COLO668 (cell line): ENCODE results near the gene SEBOX.
A peak's percentile ranks its signal among the peaks of the same experiment; 100 is the strongest.

Experiments
- DNase-seq: peaks from one replicate; lab custom pipeline; 2025; ENCODE audit not compliant: unreplicated experiment; lab: John Stamatoyannopoulos, UW

The SEBOX gene

GRCh38 chr17:28394337-28395116, 29.5 kb upstream of the SEBOX start:
- DNase-seq, result no peak

DNA sequence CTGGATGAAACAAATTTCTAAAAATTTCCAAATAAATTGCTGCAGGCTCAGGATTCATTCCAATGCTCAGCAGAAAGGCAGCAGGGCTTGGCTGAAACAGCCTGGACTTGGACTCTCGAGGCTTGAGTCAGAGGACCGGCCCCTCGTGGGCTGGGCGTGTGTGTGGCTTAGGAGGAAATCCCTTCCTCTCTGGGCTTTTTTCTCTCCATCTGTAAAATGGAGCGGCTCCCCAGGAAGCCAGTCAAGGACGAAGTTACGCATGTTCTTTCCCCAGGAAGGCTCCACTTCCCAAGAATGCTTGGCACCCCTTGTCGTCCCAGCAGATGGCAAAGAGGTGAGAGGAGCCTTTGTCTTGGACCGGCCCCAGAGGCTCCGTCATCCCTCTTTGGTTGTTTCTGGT, 27.5 kb upstream of the SEBOX start:
- no peak for DNase-seq

DNA sequence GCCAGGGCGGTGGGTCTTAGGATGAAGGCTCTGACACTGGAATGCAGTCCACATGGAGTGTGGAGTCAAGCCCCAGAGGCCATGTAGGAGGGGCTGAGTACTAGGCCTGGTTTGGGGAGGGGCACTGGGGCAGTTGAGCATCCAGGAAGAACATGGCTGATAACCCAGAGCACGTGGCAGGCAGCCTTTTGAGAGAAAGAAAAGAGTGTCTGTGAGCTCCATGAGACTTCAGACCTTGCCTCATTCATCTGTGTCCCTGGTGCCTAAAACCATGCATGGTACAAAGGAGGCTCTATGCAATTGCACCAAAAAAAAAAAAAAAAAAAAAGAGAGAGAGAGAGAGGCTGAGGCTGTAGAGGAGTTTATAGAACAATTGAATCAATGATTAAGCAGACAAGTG, 26.4 kb upstream of the SEBOX start:
- no peak for DNase-seq

GRCh38 chr17:28390984-28391383, 26.0 kb upstream of the SEBOX start:
- no peak for DNase-seq

DNA sequence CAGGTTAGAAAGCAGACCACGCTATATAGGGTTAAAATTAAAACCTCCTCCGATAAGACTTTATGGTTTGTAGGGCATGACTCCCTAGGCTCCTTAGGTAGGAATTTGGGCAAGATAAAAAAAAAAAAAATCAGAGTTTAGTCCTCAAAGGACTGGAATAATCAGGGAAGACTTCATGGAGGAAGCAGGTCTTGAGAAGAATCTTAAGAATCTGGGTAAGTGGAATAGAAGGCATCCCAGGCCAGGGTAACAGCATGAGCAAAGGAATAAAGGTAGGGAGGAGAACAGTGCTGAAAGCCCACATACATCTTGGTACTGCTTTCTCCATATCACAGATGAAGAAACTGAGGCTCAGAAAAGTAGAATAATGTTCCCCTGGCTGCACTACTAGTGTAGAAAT, 25.6 kb upstream of the SEBOX start:
- no peak for DNase-seq

GRCh38 chr17:28390141-28390540, 25.1 kb upstream of the SEBOX start:
- no peak for DNase-seq

- no peak for DNase-seq
Observed at GRCh38 chr17:28388106-28388505, 23.1 kb upstream of the SEBOX start.

GRCh38 chr17:28386391-28386790, 21.4 kb upstream of the SEBOX start:
- no peak for DNase-seq

- peak; percentile 39 for DNase-seq
Observed at GRCh38 chr17:28385406-28385805, 20.4 kb upstream of the SEBOX start.

- DNase-seq, result peak; percentile 44
Observed at GRCh38 chr17:28385037-28385400, 20.0 kb upstream of the SEBOX start.

DNA sequence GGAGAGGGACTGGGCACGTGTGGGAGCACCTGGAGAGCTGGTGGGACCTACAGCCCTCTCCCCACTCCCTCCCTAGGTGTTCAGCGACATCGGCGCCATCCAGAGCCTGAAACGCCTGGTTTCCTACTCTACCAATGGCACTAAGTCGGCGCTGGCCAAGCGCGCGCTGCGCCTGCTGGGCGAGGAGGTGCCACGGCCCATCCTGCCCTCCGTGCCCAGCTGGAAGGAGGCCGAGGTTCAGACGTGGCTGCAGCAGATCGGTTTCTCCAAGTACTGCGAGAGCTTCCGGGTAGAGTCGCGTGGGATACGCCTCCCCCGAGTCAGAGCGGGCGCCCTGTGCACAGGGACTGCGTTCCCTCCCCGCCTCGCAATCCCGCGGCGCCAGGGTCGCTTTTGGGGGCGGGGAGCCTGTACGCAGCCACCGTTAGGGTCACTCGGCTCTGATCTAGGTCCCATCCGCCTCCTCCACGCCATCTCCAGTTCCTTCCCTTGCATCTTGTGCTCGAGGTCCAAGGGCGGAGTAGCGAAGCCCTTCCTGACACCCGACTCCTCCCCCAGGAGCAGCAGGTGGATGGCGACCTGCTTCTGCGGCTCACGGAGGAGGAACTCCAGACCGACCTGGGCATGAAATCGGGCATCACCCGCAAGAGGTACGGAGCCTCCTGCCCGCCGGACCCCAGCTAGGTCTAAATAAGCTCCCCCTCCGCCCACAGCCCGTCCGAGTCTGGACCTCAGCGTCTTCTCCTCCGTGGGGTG, 19.5 kb upstream of the SEBOX start:
- peak; percentile 73 for DNase-seq

GRCh38 chr17:28381141-28381825, 16.3 kb upstream of the SEBOX start:
- DNase-seq, result peak; percentile 2

DNA sequence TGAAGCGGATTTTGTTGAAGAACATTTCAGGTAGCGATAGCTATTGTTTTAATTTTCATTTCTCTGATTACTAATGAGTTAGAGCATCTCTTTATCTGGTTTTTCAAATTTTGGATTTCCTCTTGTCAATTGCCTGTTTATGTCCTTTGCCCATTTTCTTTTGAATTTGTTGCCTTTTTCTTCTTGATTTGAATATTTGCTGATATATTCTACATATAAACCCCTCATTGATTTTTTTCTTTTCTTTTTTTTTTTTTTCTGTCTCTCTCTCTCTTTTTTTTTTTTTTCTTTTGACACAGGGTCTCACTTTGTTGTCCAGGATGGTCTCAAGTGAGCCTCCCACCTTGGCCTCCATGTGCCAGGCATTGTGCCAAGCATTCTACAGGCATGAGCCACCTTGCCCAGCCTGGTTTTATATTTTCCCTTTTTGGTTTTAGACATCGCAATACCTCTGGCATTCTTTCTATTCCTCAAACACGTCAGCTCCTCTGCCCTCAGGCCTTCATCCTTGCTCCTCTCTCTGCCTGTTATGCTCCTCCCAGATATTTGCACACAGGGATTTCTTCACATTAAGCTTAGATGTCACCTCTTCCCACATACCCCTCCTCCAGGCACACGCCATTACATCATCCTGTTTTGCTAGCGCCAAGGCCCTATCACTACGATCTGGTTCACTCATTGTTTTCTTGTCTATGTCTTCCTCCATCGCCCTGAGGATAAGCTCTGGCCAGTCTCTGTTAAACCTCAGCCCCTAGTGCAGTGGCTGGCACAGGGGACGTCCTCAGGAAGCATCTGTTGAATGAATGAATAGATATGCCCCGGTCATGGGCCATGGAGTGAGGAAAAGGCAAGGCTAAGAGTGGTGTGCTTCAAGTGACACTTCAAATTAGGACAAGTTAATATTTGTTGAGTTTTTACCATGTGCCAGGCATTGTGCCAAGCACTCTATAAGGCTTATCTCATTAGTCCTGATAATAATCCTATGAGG, 15.1 kb upstream of the SEBOX start:
- no peak for DNase-seq

GRCh38 chr17:28372945-28373274, 7.9 kb upstream of the SEBOX start:
- DNase-seq, result no peak

DNA sequence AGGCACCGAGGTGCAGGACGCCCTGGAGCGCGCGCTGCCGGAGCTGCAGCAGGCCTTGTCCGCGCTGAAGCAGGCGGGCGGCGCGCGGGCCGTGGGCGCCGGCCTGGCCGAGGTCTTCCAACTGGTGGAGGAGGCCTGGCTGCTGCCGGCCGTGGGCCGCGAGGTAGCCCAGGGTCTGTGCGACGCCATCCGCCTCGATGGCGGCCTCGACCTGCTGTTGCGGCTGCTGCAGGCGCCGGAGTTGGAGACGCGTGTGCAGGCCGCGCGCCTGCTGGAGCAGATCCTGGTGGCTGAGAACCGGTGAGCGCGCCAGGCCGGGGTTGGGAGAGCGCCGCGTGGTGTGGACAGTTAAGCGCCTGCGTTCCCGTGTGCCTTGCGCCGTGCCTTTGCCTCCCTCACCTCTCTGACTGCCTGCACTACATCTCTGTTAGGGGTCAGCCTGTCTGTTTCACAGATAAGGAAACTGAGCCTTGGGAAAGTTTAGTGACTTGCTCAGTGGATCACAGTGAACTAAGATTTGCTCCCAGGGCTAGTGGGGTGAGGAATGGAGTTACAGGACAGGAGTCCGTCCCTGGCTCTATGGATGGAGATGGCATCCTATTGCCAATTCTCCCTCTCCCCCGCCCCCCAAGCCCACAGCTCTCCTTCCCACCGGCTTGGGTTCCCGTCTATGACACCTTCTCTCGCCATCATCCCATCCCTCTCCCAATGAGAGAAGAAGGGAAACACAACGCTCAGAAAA, 7.4 kb upstream of the SEBOX start:
- peak; percentile 55 for DNase-seq

DNA sequence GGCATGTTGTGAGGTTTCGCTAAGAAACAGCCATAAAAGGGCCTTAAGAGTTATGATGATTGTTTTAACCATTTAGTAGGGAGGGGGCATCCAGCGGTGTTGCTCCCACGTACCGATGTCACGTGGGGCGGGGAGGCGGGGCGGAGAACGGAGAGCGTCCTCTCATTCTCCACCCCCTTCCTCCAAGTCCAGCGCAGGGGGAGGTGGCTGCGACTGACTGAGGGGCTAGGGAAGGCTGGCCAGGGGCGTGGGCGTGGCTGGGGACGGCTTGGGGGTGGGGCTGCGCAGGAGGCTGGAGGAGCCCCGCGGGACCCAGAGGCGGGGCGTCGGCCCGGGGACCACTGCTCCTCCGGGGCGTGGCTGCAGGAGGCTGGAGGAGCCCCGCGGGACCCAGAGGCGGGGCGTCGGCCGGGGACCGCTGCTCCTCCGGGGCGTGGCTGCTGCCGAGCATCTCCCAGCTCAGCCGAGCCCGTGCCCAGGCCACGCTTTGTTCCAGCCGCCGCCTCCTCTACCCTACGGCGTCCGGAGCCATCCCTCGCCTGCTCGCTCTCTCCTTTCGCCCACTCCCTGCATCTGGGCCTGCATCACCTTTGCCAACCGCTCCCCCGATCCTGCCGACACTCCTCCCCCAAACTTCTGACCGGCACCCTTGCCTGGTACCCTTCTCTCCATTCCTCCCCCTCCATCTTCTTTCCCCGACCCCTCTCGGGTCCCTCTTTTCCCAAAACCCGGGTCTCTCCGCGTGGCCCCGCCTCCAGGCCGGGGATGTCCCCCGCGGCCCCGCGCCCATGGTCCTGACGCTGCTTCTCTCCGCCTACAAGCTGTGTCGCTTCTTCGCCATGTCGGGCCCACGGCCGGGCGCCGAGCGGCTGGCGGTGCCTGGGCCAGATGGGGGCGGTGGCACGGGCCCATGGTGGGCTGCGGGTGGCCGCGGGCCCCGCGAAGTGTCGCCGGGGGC, 6.5 kb upstream of the SEBOX start, which contains the start of gene SARM1:
SARM1 (plus strand) TSS at position 450 of the 958 bp plus-strand sequence; CDS start at position 789, 339 bp downstream.
- DNase-seq, result peak; percentile 70

DNA sequence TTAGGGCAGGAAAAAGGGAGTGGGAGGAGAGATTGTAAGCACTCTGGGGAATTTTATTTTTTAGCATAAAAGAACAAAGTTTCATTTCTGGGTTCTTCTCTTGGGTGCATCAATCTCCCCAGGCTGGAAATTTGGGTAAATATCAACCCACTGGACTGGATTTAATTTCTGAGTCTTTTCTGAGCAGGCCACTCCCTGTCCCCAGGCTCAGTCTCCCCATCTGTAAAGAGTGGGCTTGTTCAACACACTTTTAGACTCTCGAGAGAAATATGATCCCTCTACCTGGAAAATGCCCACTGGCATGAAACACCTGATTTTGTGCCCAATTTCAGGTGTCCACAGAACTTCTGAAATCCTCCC, 5.7 kb upstream of the SEBOX start:
- no peak for DNase-seq

DNA sequence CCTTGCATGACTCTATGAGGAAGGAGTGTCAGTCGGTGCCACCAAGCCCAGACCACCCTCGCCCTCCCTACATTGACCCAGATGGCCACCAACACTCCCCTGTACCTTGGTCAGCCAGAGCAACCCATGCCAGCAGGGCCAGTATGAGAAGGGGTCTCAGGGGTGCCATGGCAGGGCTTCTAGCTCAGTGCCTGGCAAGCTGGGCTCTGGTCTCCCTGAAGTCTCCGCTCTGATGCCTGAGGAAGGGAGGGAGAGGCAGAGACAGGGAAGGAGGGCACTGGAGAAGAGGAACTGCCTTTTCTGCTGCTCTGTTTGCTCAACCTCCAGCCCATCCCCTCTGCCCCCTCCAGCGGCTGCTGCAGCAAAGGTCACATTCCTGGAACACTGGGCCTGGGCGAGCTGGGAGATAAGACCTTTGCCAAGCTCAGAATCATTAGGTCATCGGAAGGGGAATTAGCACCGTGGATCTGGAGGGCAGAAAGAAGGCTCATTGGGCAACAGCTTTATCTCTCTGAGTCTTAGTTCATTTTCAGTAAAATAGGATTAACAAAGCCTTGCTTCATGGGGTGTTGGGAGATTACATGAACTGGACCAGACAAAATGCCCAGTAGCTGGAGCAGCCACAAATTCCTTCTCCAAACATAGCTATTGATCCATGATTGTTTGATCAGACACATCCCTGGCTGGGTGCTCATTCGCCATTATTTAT, 5.2 kb upstream of the SEBOX start, which contains the start of gene VTN:
VTN (minus strand) TSS at position 273 of the 709 bp plus-strand sequence; CDS start at position 169, 104 bp downstream.
- DNase-seq, result peak; percentile 6
